ENCODE results near the gene SIGLEC11. TPM values are rescaled to one million over a fixed set of nuclear protein-coding genes. Genes with fewer than 3 reads are reported as not detected.

The SIGLEC11 gene
- total RNA-seq, 2 donors from 2014 or later: not detected

DNA sequence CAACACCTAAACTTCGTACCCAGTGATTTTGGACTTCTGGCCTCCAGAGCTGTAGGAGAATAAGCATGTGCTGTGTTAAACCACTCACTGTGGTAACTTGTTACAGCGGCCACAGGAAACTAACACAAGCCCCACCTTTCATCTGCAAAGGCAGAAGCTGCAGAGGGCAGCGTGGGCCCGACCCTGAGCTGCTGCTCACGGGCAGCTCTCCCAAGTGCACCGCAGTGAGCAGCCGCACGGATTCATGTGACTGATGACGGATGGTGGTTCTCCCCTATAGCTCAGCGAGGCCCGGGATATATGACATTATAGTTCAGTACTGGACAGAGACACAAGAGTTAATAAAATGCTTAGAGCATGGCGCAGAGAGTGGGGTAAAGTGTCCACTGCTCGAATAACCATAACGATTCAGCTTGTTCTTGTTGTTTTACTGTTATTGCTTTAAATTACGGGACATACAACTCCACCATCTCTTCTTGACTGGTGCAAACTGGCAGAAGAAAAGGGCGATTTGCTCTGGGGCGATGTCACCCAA is 42.3 kb upstream of the SIGLEC11 start:
- H3K4me3 ChIP-seq (ENCODE audit: low read length): no peak overlapping the region
- no peaks in the 10 kb centered on the region for H3K27me3 ChIP-seq (ENCODE audit: control insufficient read depth, insufficient read depth, low read length, poor library complexity, severe bottlenecking)
- no peak overlapping the region for H3K27ac ChIP-seq (ENCODE audit: low read depth, low read length)
- no peaks in the 10 kb centered on the region for H3K4me1 Mint-ChIP-seq
- peaks cover 43% of the 10 kb centered on the region for H3K36me3 ChIP-seq (ENCODE audit: control insufficient read depth, insufficient read depth, low read length)
- H3K4me1 ChIP-seq (ENCODE audit: control insufficient read depth, insufficient read depth, low read length): no peaks in the 10 kb centered on the region
- H3K9ac ChIP-seq (ENCODE audit: extremely low read depth, low read length, poor library complexity, severe bottlenecking): no peak overlapping the region
- TF ChIP-seq, protein P1, sequence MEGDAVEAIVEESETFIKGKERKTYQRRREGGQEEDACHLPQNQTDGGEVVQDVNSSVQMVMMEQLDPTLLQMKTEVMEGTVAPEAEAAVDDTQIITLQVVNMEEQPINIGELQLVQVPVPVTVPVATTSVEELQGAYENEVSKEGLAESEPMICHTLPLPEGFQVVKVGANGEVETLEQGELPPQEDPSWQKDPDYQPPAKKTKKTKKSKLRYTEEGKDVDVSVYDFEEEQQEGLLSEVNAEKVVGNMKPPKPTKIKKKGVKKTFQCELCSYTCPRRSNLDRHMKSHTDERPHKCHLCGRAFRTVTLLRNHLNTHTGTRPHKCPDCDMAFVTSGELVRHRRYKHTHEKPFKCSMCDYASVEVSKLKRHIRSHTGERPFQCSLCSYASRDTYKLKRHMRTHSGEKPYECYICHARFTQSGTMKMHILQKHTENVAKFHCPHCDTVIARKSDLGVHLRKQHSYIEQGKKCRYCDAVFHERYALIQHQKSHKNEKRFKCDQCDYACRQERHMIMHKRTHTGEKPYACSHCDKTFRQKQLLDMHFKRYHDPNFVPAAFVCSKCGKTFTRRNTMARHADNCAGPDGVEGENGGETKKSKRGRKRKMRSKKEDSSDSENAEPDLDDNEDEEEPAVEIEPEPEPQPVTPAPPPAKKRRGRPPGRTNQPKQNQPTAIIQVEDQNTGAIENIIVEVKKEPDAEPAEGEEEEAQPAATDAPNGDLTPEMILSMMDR (conservative IDR thresholded peaks at IDR 0.05): no peak
- no peaks in the 10 kb centered on the region for H3K9me3 Mint-ChIP-seq
- WGBS, 2 experiments (ENCODE audit: insufficient coverage in 1 of 2, insufficient read length in 1 of 2): 92 to 94% methylated on average over 14 to 17 of the region's 17 CpGs
- H3K9me3 ChIP-seq (ENCODE audit: control insufficient read depth, low read length): no peaks in the 10 kb centered on the region
- H3K27ac Mint-ChIP-seq: no peak overlapping the region
- DNase-seq: no peak
- H3K4me3 Mint-ChIP-seq: no peak overlapping the region
- peaks cover 57% of the 10 kb centered on the region for H3K36me3 Mint-ChIP-seq (ENCODE audit: low read depth)
- H3K27me3 Mint-ChIP-seq (ENCODE audit: insufficient read depth): no peaks in the 10 kb centered on the region

DNA sequence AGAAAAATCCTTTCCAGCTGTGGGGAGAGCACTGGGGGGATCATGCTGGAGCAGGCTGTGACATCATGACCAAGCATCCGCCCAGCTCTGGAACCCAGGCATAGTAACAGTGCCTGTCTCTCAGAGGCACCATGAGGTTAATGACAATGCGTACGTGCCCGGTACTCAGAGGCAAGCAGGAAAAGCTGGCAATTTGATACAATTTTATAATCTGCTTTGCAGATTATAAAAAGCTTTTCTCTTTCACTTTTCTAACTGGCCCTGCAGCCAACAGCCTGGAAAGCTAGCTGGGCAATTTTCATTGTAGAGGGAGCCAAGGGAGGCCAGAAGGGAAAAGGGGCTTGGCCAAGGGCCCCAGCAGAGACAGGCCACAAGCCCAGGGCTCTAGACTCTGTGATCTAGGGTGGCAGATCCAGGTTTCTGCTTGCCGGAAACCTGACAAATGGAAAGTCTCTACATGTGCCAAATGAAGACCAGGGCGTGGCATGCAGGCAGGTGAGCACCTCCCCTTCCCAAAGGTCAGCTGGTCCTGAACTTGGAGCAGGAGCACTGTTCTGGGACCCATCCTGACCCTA is 41.5 kb upstream of the SIGLEC11 start:
- Mint-ChIP-seq H3K4me3 (no peak overlapping the region), H3K27ac (no peak overlapping the region), H3K36me3 (ENCODE audit: low read depth) (peaks cover 57% of the 10 kb centered on the region), H3K4me1 (no peaks in the 10 kb centered on the region), H3K27me3 (ENCODE audit: insufficient read depth) (no peaks in the 10 kb centered on the region), H3K9me3 (no peaks in the 10 kb centered on the region)
- TF ChIP-seq, protein P1 (conservative IDR thresholded peaks at IDR 0.05): no peak
- WGBS, 2 experiments (ENCODE audit: insufficient coverage in 1 of 2, insufficient read length in 1 of 2): 94 to 97% methylated on average over 6 of the region's 6 CpGs
- peaks cover 37% of the 10 kb centered on the region for H3K36me3 ChIP-seq (ENCODE audit: control insufficient read depth, insufficient read depth, low read length)
- no peak overlapping the region for H3K4me3 ChIP-seq (ENCODE audit: low read length)
- no peak overlapping the region for H3K27ac ChIP-seq (ENCODE audit: low read depth, low read length)
- no peaks in the 10 kb centered on the region for H3K9me3 ChIP-seq (ENCODE audit: control insufficient read depth, low read length)
- H3K27me3 ChIP-seq (ENCODE audit: control insufficient read depth, insufficient read depth, low read length, poor library complexity, severe bottlenecking): no peaks in the 10 kb centered on the region
- H3K4me1 ChIP-seq (ENCODE audit: control insufficient read depth, insufficient read depth, low read length): no peaks in the 10 kb centered on the region
- DNase-seq: no peak
- H3K9ac ChIP-seq (ENCODE audit: extremely low read depth, low read length, poor library complexity, severe bottlenecking): no peak overlapping the region

DNA sequence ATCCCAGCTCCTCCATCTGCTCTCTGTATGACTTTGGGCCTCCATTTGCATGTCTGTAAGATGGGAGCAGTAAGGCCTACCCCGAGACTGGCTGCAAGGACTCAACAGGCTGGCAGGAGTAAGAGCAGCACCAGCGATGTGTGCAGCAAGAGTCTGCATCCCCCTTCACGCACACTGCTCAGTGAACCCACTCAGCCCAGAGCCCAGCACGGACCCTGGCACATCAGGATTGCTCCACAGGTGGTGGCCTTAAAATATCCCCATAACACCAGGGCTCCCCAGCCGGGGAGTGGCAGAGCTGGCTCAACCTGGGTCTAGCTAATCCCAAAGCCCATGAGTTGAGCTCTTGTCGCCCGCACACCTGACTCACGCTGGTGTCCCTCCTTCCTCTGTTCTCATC is 40.8 kb upstream of the SIGLEC11 start:
- Mint-ChIP-seq H3K4me3 (no peak overlapping the region), H3K36me3 (ENCODE audit: low read depth) (peaks cover 54% of the 10 kb centered on the region)
- H3K36me3 ChIP-seq (ENCODE audit: control insufficient read depth, insufficient read depth, low read length): peaks cover 30% of the 10 kb centered on the region

More for the DNA sequence above, 40.8 kb upstream of the SIGLEC11 start:
- TF ChIP-seq, protein P1 (conservative IDR thresholded peaks at IDR 0.05): no peak
- H3K27me3 Mint-ChIP-seq (ENCODE audit: insufficient read depth): no peaks in the 10 kb centered on the region
- WGBS, 2 experiments (ENCODE audit: insufficient coverage in 1 of 2, insufficient read length in 1 of 2): 92 to 98% methylated on average over 5 to 8 of the region's 8 CpGs
- Histone ChIP-seq H3K4me1 (ENCODE audit: control insufficient read depth, insufficient read depth, low read length) (no peaks in the 10 kb centered on the region), H3K9me3 (ENCODE audit: control insufficient read depth, low read length) (no peaks in the 10 kb centered on the region), H3K27me3 (ENCODE audit: control insufficient read depth, insufficient read depth, low read length, poor library complexity, severe bottlenecking) (no peaks in the 10 kb centered on the region), H3K27ac (ENCODE audit: low read depth, low read length) (no peak overlapping the region), H3K4me3 (ENCODE audit: low read length) (no peak overlapping the region), H3K9ac (ENCODE audit: extremely low read depth, low read length, poor library complexity, severe bottlenecking) (no peak overlapping the region)
- H3K9me3 Mint-ChIP-seq: no peaks in the 10 kb centered on the region
- no peak overlapping the region for H3K27ac Mint-ChIP-seq
- no peak for DNase-seq
- no peaks in the 10 kb centered on the region for H3K4me1 Mint-ChIP-seq
